Heart right ventricle (tissue), 16 donors: ENCODE results near the gene DPEP1. TPM values are rescaled to one million over a fixed set of nuclear protein-coding genes. Genes with fewer than 3 reads are reported as not detected.

Source experiments
- ATAC-seq, 8 donors: fragments of 200-7000 bp; cut with Tn5 transposase; one replicate each; pipeline ENCODE4 v1.9.1; 2020; ENCODE audit warnings: mild to moderate bottlenecking in 8 of 8, moderate library complexity in 8 of 8, moderate number of reproducible peaks in 1 of 8
- DNase-seq, 2 donors: peaks; one replicate each; pipeline ENCODE4 v3.0.0-alpha.2; 2020
- H3K27ac ChIP-seq, 10 donors: fragments of 200-600 bp; sonication (generic) in 2 of 10; one replicate each; pipeline versions ENCODE4 v1.5.0 to v1.8.0; 2020 to 2022; ENCODE audit warnings: mild to moderate bottlenecking in 3 of 10
- H3K27me3 ChIP-seq, 7 donors: fragments of 200-600 bp; one replicate each; pipeline ENCODE4 v1.8.0; 2021 to 2022; ENCODE audit warnings: mild to moderate bottlenecking in 2 of 7
- H3K36me3 ChIP-seq, 9 donors: fragments of 200-600 bp; sonication (generic) in 1 of 9; one replicate each; pipeline versions ENCODE4 v1.5.0 to v1.8.0; 2020 to 2022; ENCODE audit warnings: mild to moderate bottlenecking in 2 of 9
- H3K4me1 ChIP-seq, 9 donors: fragments of 200-600 bp; sonication (generic) in 1 of 9; one replicate each; pipeline versions ENCODE4 v1.5.0 to v1.8.0; 2020 to 2022; ENCODE audit warnings: mild to moderate bottlenecking in 4 of 9
- H3K4me3 ChIP-seq, 10 donors: fragments of 200-600 bp; sonication (generic) in 2 of 10; one replicate each; pipeline versions ENCODE4 v1.5.0 to v1.8.0; 2020 to 2022; ENCODE audit warnings: mild to moderate bottlenecking in 7 of 10, moderate library complexity in 2 of 10
- H3K9me3 ChIP-seq, 11 donors: fragments of 200-600 bp in 10 of 11; sonication (generic) in 2 of 11; one replicate each; pipeline versions ENCODE4 v1.5.0 to v1.8.0; 2013 to 2022; ENCODE audit warnings: mild to moderate bottlenecking in 2 of 11, control low read depth in 1 of 11, moderate library complexity in 1 of 11
- WGBS, 2 donors: extraction: QIAGEN DNeasy Blood & Tissue Kit; methylation state at CpG; one replicate each; pipeline ENCODE4 v1.1.7; 2013; ENCODE audit warnings: inconsistent platforms in 1 of 2; 5-methylcytosine and 5-hydroxymethylcytosine counted together
- intact Hi-C, 10 donors: fragments of 100-400 bp; cut with DNase I; formaldehyde crosslinking; loops; one replicate each; pipeline versions ENCODE4 v1.11.1 to v1.14.2; 2022
- polyA plus RNA-seq, 2 donors: library from polyadenylated mRNA; stranded (reverse); fragments of 200-250 nt; gene quantifications; one replicate each; pipeline ENCODE4 v1.2.3, GENCODE V29; 2013
- total RNA-seq, 10 donors: library from RNA; stranded (reverse); fragmentation: NEBNext Ultra II Directional in 3 of 10; extraction: Animal tissue kit (Norgen Biotek cat#: 25700) in 3 of 10; gene quantifications; one replicate each; pipeline versions ENCODE4 v1.2.1 to v1.2.4, GENCODE V29; 2021 to 2023
- TF ChIP-seq, protein P1 (sequence below), 9 donors: fragments of 200-600 bp; sonication (generic) in 2 of 9; IDR thresholded peaks; one replicate each; pipeline versions ENCODE4 v1.5.0 to v1.8.0; 2021 to 2022; ENCODE audit warnings: antibody characterized with exemption in 9 of 9, mild to moderate bottlenecking in 5 of 9, moderate library complexity in 1 of 9
- donor health status: Arrhythmogenic right ventricular cardiomyopathy.
- donor health status: ischemic (EF 13 %, LVEDD 7.1; RV severe dilation, severe dysfunction).
- donor health status: healthy with polysubstance abuse.
- donor health status: DM: no; HTN: yes; CAD: no.
- donor health status: DM: no; HTN: no; CAD: no.
- donor health status: ischemic (EF 25% LVEDD 6.9; RV normal size, moderate dysfunction).
- donor health status: ischemic (EF 25% LVEDD 5.7; RV mildly dilated, moderate dysfunction).
- donor health status: healthy.
- donor health status: DM: yes; HTN: yes; CAD: no.
- donor health status: Ischemic cardiomyopathy.
- donor health status: ischemic (EF 35%, LVEDD 5.7; RV mildly dilated, moderate dysfunction).
- donor health status: nonischemic (EF 11% LVEDD 7.7; RV severe dilation, severe dysfunction).
- donor health status: DM: yes; HTN: yes; CAD: no.
- donor health status: PGD.
- donor health status: ischemic (EF 29% LVEDD 5.4; RV normal size, mild dysfunction).
- donor health status: nonischemic (EF 23%, LVEDD 6.1; RV moderate dilation, normal function).

DPEP1 gene
- total and polyA plus RNA-seq, 12 donors, result 0.09 TPM; not detected in 11

DNA sequence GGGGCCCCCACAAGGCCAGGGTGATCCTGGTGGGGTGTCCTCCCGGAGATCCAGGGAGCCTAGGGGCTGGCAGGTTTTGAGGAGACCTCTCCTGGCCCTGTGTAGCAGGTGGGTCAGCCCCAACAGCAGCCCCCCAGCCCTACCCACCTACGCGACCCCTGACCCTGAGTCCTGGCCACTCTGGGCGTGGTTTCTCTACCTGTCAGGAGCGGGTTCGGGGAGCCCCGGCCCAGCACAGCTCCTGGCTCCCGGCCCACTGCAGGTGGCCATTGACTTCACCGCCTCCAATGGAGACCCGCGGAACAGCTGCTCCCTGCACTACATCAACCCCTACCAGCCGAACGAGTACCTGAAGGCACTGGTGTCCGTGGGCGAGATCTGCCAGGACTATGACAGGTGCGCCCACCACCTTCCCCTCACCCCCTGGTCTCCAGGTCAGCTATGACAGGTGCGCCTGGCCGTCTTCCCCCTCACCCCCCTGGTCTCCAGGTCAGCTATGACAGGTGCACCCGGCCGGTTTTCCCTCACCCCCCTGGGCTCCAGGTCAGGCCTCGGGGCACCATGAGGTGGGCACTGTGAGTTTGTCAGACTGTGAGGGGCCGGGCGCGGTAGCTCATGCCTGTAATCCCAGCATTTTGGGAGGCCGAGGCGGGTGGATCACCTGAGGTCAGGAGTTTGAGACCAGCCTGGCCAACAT lies 24.9 kb upstream of the DPEP1 start:
- ATAC-seq (no peak), DNase-seq (no peak)
- H3K4me1 ChIP-seq, result no peaks in the 10 kb centered on the region
- H3K36me3 ChIP-seq, result no peaks in the 10 kb centered on the region
- H3K9me3 ChIP-seq, result no peaks in the 10 kb centered on the region
- 91 to 95% methylated on average over 26 of the region's 26 CpGs for WGBS, 2 donors
- H3K27ac ChIP-seq, result no peak overlapping the region
- H3K27me3 ChIP-seq, result no peaks in the 10 kb centered on the region
- H3K4me3 ChIP-seq, result no peak overlapping the region
- intact Hi-C loops, result no loop called here
- TF ChIP-seq, protein P1, sequence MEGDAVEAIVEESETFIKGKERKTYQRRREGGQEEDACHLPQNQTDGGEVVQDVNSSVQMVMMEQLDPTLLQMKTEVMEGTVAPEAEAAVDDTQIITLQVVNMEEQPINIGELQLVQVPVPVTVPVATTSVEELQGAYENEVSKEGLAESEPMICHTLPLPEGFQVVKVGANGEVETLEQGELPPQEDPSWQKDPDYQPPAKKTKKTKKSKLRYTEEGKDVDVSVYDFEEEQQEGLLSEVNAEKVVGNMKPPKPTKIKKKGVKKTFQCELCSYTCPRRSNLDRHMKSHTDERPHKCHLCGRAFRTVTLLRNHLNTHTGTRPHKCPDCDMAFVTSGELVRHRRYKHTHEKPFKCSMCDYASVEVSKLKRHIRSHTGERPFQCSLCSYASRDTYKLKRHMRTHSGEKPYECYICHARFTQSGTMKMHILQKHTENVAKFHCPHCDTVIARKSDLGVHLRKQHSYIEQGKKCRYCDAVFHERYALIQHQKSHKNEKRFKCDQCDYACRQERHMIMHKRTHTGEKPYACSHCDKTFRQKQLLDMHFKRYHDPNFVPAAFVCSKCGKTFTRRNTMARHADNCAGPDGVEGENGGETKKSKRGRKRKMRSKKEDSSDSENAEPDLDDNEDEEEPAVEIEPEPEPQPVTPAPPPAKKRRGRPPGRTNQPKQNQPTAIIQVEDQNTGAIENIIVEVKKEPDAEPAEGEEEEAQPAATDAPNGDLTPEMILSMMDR (IDR thresholded peaks at IDR 0.05), result no peak

DNA sequence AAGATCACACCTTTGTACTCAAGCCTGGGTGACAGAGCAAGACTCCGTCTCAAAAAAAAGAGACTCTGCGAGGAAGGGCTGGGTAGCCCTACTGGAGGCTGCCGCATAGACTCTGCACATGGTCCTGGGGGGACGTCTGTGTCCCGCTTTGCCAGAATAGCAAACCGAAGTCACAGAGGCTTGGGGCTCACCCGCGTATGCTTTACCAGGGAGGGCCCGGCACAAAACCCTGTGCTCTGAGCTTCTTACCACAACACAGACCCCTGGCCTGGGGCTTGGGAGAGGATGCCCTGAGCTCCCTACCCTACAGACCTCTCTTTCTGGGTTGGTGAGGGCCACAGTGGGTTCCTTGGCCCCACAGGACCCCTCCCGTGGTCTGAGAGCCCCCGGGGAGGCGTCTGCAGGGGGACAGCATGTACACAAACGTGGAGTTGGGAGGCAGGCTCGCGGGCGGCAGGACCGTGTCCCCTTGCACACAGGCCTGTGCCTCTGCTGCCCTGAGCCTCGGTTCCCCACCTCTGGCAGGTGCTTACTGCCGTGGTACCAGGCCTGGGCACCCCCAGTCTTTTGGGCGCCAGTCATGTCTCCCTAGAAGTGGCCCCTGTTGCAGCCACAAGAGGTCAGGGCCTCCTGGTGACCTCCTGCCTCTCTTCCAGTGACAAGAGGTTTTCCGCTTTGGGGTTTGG lies 24.1 kb upstream of the DPEP1 start:
- WGBS, 2 donors, result 88% methylated on average over 21 of the region's 21 CpGs
- H3K4me1 ChIP-seq, result no peaks in the 10 kb centered on the region
- H3K9me3 ChIP-seq, result no peaks in the 10 kb centered on the region
- intact Hi-C loops, result no loop called here
- no peaks in the 10 kb centered on the region for H3K27me3 ChIP-seq
- H3K36me3 ChIP-seq, result no peaks in the 10 kb centered on the region
- no peak for DNase-seq
- H3K27ac ChIP-seq, result no peak overlapping the region
- H3K4me3 ChIP-seq, result no peak overlapping the region
- no peak for ATAC-seq
- TF ChIP-seq, protein P1 (IDR thresholded peaks at IDR 0.05), result no peak

DNA sequence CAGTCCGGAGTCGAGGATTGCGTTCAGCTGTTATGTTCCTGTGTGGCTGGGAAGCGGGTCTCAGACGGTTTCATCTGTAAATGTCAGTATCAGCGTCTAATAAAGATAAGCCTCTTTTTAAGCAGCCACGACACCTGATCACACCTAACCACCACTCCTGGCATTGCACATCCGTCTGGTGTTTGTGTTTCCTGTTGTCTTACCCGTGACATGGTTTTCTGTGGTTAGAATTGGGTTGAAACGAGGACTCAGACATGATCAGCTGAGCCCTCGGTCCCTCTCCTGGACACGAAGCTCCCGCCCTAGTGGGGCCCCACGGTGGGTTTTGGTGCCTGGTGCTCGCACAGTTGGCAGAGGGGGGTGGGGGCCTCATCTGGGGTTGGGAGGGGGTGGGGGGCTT lies 19.6 kb upstream of the DPEP1 start:
- DNase-seq (no peak), ATAC-seq (no peak)
- WGBS, 2 donors, result 83 to 85% methylated on average over 15 of the region's 15 CpGs
- Histone ChIP-seq H3K27me3 (no peaks in the 10 kb centered on the region), H3K4me3 (no peak overlapping the region), H3K27ac (no peak overlapping the region), H3K4me1 (no peaks in the 10 kb centered on the region), H3K36me3 (no peaks in the 10 kb centered on the region), H3K9me3 (no peaks in the 10 kb centered on the region)
- TF ChIP-seq, protein P1 (IDR thresholded peaks at IDR 0.05), result no peak
- intact Hi-C loops, result no loop called here

DNA sequence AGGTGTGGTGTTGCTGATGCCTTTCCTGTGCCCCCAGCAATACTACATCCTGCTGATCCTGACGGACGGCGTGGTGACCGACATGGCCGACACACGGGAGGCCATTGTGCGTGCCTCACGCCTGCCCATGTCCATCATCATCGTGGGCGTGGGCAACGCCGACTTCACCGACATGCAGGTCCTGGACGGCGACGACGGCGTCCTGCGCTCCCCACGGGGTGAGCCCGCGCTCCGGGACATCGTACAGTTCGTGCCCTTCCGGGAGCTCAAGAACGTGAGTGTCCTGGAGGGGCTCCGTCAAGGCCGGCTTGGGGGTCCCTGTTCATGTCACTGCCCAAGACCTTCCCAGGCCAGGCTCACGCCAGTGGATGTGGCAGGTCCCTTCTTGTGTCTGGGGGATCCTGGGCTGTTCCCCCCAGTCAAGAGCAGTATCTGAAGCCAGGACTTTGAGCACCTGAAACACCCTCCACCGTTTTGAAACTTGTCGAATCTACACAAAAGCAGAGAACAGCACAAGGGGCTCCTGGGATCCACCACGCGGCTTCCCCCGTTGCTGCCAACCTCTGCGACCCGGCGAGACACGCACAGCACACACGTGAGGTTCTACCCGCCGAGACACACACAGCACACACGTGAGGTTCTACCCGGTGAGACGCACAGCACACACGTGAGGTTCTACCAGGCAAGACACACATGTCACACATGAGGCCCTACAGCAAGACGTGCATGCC lies 17.9 kb upstream of the DPEP1 start:
- Histone ChIP-seq H3K4me3 (no peak overlapping the region), H3K9me3 (no peaks in the 10 kb centered on the region), H3K4me1 (no peaks in the 10 kb centered on the region), H3K27me3 (no peaks in the 10 kb centered on the region), H3K36me3 (no peaks in the 10 kb centered on the region), H3K27ac (no peak overlapping the region)
- TF ChIP-seq, protein P1 (IDR thresholded peaks at IDR 0.05), result no peak
- WGBS, 2 donors, result 93% methylated on average over 47 of the region's 47 CpGs
- no peak for DNase-seq
- intact Hi-C loops, result no loop called here
- no peak for ATAC-seq
